Measurements from ENCODE around the gene LRRC40.

Gene LRRC40

DNA sequence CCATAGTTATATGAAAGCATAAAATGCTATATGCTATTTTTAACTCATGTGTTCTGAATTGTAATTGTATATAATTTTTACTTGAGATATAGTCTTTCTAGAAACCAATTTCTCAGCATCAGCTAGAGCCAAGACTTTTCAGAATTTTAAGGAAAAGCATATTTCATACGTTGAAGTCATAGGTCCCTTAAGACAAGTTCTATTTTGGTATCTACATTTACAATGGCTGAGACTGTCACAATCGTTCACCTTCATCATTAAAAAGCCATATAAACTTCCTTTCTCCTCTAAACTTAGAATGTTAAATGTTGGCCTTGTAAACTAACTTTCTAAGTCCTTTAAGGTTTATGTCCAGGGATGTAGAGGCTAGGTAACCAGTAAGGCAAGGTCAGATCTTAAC lies 104.1 kb downstream of the LRRC40 start:
- ChIA-PET POLR2A (ENCODE audit: low non-redundant PET) (no interaction called here), CTCF (interaction anchor here (0.6 kb wide), 1 partner anchor 32 kb away, joined by 3 read pairs; no protein-coding TSS in a partner anchor)
- no peak for DNase-seq (ENCODE audit: low spot score)
- H3K27ac ChIP-seq, result no peak overlapping the region
- TF ChIP-seq, protein P1, sequence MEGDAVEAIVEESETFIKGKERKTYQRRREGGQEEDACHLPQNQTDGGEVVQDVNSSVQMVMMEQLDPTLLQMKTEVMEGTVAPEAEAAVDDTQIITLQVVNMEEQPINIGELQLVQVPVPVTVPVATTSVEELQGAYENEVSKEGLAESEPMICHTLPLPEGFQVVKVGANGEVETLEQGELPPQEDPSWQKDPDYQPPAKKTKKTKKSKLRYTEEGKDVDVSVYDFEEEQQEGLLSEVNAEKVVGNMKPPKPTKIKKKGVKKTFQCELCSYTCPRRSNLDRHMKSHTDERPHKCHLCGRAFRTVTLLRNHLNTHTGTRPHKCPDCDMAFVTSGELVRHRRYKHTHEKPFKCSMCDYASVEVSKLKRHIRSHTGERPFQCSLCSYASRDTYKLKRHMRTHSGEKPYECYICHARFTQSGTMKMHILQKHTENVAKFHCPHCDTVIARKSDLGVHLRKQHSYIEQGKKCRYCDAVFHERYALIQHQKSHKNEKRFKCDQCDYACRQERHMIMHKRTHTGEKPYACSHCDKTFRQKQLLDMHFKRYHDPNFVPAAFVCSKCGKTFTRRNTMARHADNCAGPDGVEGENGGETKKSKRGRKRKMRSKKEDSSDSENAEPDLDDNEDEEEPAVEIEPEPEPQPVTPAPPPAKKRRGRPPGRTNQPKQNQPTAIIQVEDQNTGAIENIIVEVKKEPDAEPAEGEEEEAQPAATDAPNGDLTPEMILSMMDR (conservative IDR thresholded peaks at IDR 0.05; ENCODE audit: low read depth), result no peak
